H9 (cell line): ENCODE results near the gene PLEKHA1. TPM values are rescaled to one million over a fixed set of nuclear protein-coding genes. Genes with fewer than 3 reads are reported as not detected.

Source experiments
- DNase-seq: peaks from one replicate; pipeline ENCODE4 v3.0.0-alpha.2; 2017
- H2AFZ ChIP-seq: one replicate; pipeline ENCODE4 v1.6.1; 2013; ENCODE audit warnings: mild to moderate bottlenecking, low read length, control low read depth, moderate library complexity
- H2AK5ac ChIP-seq: 2 replicates; pipeline ENCODE4 v1.6.1; 2013; ENCODE audit warnings: low read length, control low read depth, mixed read lengths; ENCODE audit not compliant: insufficient read length
- H2BK120ac ChIP-seq: one replicate; pipeline ENCODE4 v1.6.1; 2013; ENCODE audit warnings: low read depth, mild to moderate bottlenecking, low read length, control low read depth, inconsistent platforms; ENCODE audit not compliant: poor library complexity, severe bottlenecking
- H2BK12ac ChIP-seq: 2 replicates; pipeline ENCODE4 v1.6.1; 2013; ENCODE audit warnings: low read length, control low read depth, mixed read lengths, low read depth; ENCODE audit not compliant: insufficient read length
- H2BK15ac ChIP-seq: 2 replicates; pipeline ENCODE4 v1.6.1; 2013; ENCODE audit warnings: low read depth, low read length, control low read depth
- H2BK20ac ChIP-seq: one replicate; pipeline ENCODE4 v1.6.1; 2013; ENCODE audit warnings: low read depth, mild to moderate bottlenecking, low read length, control low read depth, inconsistent platforms; ENCODE audit not compliant: poor library complexity, severe bottlenecking
- H2BK5ac ChIP-seq: 2 replicates; pipeline ENCODE4 v1.6.1; 2013; ENCODE audit warnings: low read length, control low read depth, mixed read lengths; ENCODE audit not compliant: insufficient read length
- H3K14ac ChIP-seq: 2 replicates; pipeline ENCODE4 v1.6.1; 2013; ENCODE audit warnings: low read length, control low read depth; ENCODE audit not compliant: insufficient read depth
- H3K18ac ChIP-seq: 2 replicates; pipeline ENCODE4 v1.6.1; 2013; ENCODE audit warnings: low read depth, mild to moderate bottlenecking, mixed read lengths, low read length, control low read depth; ENCODE audit not compliant: insufficient read length
- H3K23ac ChIP-seq: 2 replicates; pipeline ENCODE4 v1.6.1; 2013; ENCODE audit warnings: low read length, control low read depth, mixed read lengths, low read depth; ENCODE audit not compliant: insufficient read length
- H3K23me2 ChIP-seq: 2 replicates; pipeline ENCODE4 v1.6.1; 2013; ENCODE audit warnings: low read depth, mild to moderate bottlenecking, mixed read lengths, low read length, control low read depth; ENCODE audit not compliant: insufficient read length, poor library complexity, severe bottlenecking
- H3K27ac ChIP-seq: 2 replicates; pipeline ENCODE4 v1.5.1; 2013; ENCODE audit warnings: low read length, control low read depth, mixed read lengths, low read depth; ENCODE audit not compliant: insufficient read length
- H3K27me3 ChIP-seq: 2 replicates; pipeline ENCODE4 v1.6.1; 2013; ENCODE audit warnings: low read length, control low read depth, inconsistent platforms; ENCODE audit not compliant: insufficient read depth
- H3K4ac ChIP-seq: 2 replicates; pipeline ENCODE4 v1.6.1; 2013; ENCODE audit warnings: low read depth, mild to moderate bottlenecking, control low read depth, inconsistent platforms, low read length, moderate library complexity
- H3K4me1 ChIP-seq: 2 replicates; pipeline ENCODE4 v1.6.1; 2013; ENCODE audit warnings: low read length, control low read depth, inconsistent platforms; ENCODE audit not compliant: insufficient read depth
- H3K4me2 ChIP-seq: 2 replicates; pipeline ENCODE4 v1.6.1; 2013; ENCODE audit warnings: low read length, control low read depth, mixed read lengths; ENCODE audit not compliant: insufficient read length, insufficient read depth
- H3K56ac ChIP-seq: 2 replicates; pipeline ENCODE4 v1.6.1; 2013; ENCODE audit warnings: low read depth, mild to moderate bottlenecking, mixed read lengths, low read length, control low read depth; ENCODE audit not compliant: insufficient read length
- H3K79me1 ChIP-seq: 2 replicates; pipeline ENCODE4 v1.6.1; 2013; ENCODE audit warnings: low read depth, mild to moderate bottlenecking, moderate library complexity, low read length, control low read depth, inconsistent platforms; ENCODE audit not compliant: insufficient read depth, poor library complexity, severe bottlenecking
- H3K79me2 ChIP-seq: 2 replicates; pipeline ENCODE4 v1.6.1; 2013; ENCODE audit warnings: low read length, control low read depth, inconsistent platforms; ENCODE audit not compliant: insufficient read depth
- H3K9ac ChIP-seq: 2 replicates; pipeline ENCODE4 v1.6.1; 2013; ENCODE audit warnings: low read length, control low read depth, mixed read lengths; ENCODE audit not compliant: insufficient read length; ENCODE audit errors: extremely low read depth
- H3K9me3 ChIP-seq: one replicate; pipeline ENCODE4 v1.6.1; 2013; ENCODE audit warnings: low read depth, low read length, inconsistent platforms; ENCODE audit not compliant: control insufficient read depth
- H3T11ph ChIP-seq: one replicate; pipeline ENCODE4 v1.6.1; 2013; ENCODE audit warnings: mild to moderate bottlenecking, low read length, control low read depth, inconsistent platforms
- H4K20me1 ChIP-seq: one replicate; pipeline ENCODE4 v1.6.1; 2013; ENCODE audit not compliant: control insufficient read depth, insufficient read length, insufficient read depth
- H4K5ac ChIP-seq: 2 replicates; pipeline ENCODE4 v1.6.1; 2013; ENCODE audit warnings: low read depth, mild to moderate bottlenecking, mixed read lengths, low read length, control low read depth; ENCODE audit not compliant: insufficient read length
- H4K8ac ChIP-seq: replicated peaks from 2 replicates; pipeline ENCODE4 v1.6.1; 2013; ENCODE audit warnings: low read length, control low read depth, mixed read lengths, low read depth; ENCODE audit not compliant: insufficient read length
- H4K91ac ChIP-seq: 2 replicates; pipeline ENCODE4 v1.6.1; 2013; ENCODE audit warnings: low read depth, mild to moderate bottlenecking, moderate library complexity, mixed read lengths, low read length, control low read depth; ENCODE audit not compliant: insufficient read length
- H3K27ac Mint-ChIP-seq, 3 experiments: 2 replicates in 2 of 3; 3 replicates in 1 of 3; pipeline ENCODE4 v1.8.0; 2020 to 2021; ENCODE audit warnings: mixed read lengths in 3 of 3, mild to moderate bottlenecking in 1 of 3, moderate library complexity in 1 of 3
- H3K27me3 Mint-ChIP-seq: 2 replicates; pipeline ENCODE4 v1.8.0; 2021; ENCODE audit warnings: low read depth, mild to moderate bottlenecking, moderate library complexity, mixed read lengths
- H3K36me3 Mint-ChIP-seq, 3 experiments: 2 replicates in 2 of 3; 3 replicates in 1 of 3; pipeline ENCODE4 v1.8.0; 2020 to 2021; ENCODE audit warnings: low read depth in 3 of 3, mixed read lengths in 3 of 3; ENCODE audit not compliant: insufficient read depth in 1 of 3
- H3K4me1 Mint-ChIP-seq, 2 experiments: 2 replicates each; pipeline ENCODE4 v1.8.0; 2020; ENCODE audit warnings: mixed read lengths in 2 of 2
- H3K4me3 Mint-ChIP-seq, 2 experiments: 2 replicates in 1 of 2; 3 replicates in 1 of 2; pipeline ENCODE4 v1.8.0; 2020 to 2021; ENCODE audit warnings: mild to moderate bottlenecking in 2 of 2, mixed read lengths in 2 of 2, moderate library complexity in 1 of 2
- H3K9me3 Mint-ChIP-seq, 2 experiments: 2 replicates in 1 of 2; 3 replicates in 1 of 2; pipeline ENCODE4 v1.8.0; 2020; ENCODE audit warnings: mild to moderate bottlenecking in 2 of 2, mixed read lengths in 2 of 2, moderate library complexity in 1 of 2
- CTCF ChIP-seq: fragments of 200-600 bp; sonication (generic); conservative IDR thresholded peaks from 3 replicates; pipeline ENCODE4 v1.8.0; 2021; ENCODE audit warnings: antibody characterized with exemption, mild to moderate bottlenecking
- WGBS: extraction: QIAGEN DNeasy Blood & Tissue Kit; methylation state at CpG from one replicate; pipeline ENCODE4 v1.1.7; 2013; ENCODE audit warnings: missing lambda C conversion rate, low lambda C conversion rate, mixed read lengths; ENCODE audit not compliant: insufficient read length; ENCODE audit errors: extremely low coverage; 5-methylcytosine and 5-hydroxymethylcytosine counted together
- total RNA-seq: library from RNA; stranded (reverse); gene quantifications from 2 replicates; pipeline ENCODE4 v1.2.1, GENCODE V29; 2021

The PLEKHA1 gene
- total RNA-seq, 1 experiment from 2014 or later: 32.7 TPM

DNA sequence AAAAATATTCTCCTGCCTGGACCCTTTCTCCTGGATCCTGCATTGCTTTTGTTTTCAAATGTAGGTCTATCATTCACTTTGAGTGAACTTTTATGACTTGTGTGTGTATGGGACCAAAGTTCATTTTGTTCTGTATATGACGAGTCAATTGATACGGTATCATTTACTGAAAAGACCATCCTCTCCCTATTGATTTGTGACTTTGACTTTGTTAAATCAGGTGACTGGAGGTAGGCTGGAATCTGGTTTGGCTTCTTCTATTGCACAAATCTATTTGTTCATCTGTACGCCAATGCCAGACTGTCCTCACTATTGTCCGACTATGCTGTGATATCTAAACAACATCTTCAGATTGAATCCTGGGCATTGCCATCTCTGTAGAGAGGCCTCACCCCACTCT lies 74.6 kb downstream of the PLEKHA1 start:
- H3K23me2 ChIP-seq: no peaks in the 10 kb centered on the region
- no peak overlapping the region for H3K18ac ChIP-seq
- Mint-ChIP-seq H3K27ac (no peak overlapping the region), H3K4me1 (peaks cover 0 to 9% of the 10 kb centered on the region in 2 experiments; a peak in 3 of 4 replicates), H3K9me3 (peaks cover 14 to 20% of the 10 kb centered on the region in 2 experiments), H3K27me3 (peaks cover 6% of the 10 kb centered on the region), H3K36me3 (peaks cover 2 to 6% (median 3%) of the 10 kb centered on the region in 3 experiments; a peak in 5 of 7 replicates), H3K4me3 (no peak overlapping the region)
- no peak overlapping the region for H3K4ac ChIP-seq
- H3K14ac ChIP-seq: no peak overlapping the region
- H2BK12ac ChIP-seq: no peak overlapping the region
- no peak overlapping the region for H2AFZ ChIP-seq
- no peak overlapping the region for H3K4me2 ChIP-seq
- H3K79me2 ChIP-seq: no peaks in the 10 kb centered on the region
- no peak overlapping the region for H3K56ac ChIP-seq
- H2AK5ac ChIP-seq: no peak overlapping the region
- H2BK120ac ChIP-seq: no peak overlapping the region
- no peak overlapping the region for H4K5ac ChIP-seq
- H3T11ph ChIP-seq: no peak overlapping the region
- H3K23ac ChIP-seq: no peak overlapping the region
- no peak overlapping the region for H4K91ac ChIP-seq
- no peaks in the 10 kb centered on the region for H3K27me3 ChIP-seq
- no peak overlapping the region for H2BK5ac ChIP-seq
- H3K9ac ChIP-seq: no peak overlapping the region
- H3K79me1 ChIP-seq: no peaks in the 10 kb centered on the region
- H2BK15ac ChIP-seq: no peak overlapping the region
- no peaks in the 10 kb centered on the region for H3K4me1 ChIP-seq
- no peak overlapping the region for H3K27ac ChIP-seq
- H2BK20ac ChIP-seq: no peak overlapping the region
- WGBS: no CpG with 5 or more reads among the region's 4 CpGs
- H4K8ac ChIP-seq: no peak overlapping the region
- TF ChIP-seq CTCF: no peak
- no peaks in the 10 kb centered on the region for H3K9me3 ChIP-seq
- no peaks in the 10 kb centered on the region for H4K20me1 ChIP-seq
- no peak for DNase-seq
